Endothelial cell of umbilical vein (primary cell): ENCODE data around the gene FHOD3. TPM values are rescaled to one million over a fixed set of nuclear protein-coding genes. Genes with fewer than 3 reads are reported as not detected.

Experiments
- BruUV-seq: library from RNA; stranded (reverse); fragments of 400-500 nt; replicated peaks from 2 replicates; lab custom pipeline; 2021; lab: Mats Ljungman, UMichigan
- CTCF ChIA-PET: fragments of 300-600, 350-600 bp; sonication (Branson Sonifier 250); formaldehyde crosslinking; loops from one replicate; lab custom pipeline; 2021; ENCODE audit warnings: antibody characterized with exemption, inconsistent platforms; lab: Charles Lee
- POLR2A ChIA-PET: fragments of 300-600, 350-600 bp; sonication (Branson Sonifier 250); formaldehyde crosslinking; loops from one replicate; lab custom pipeline; 2021; ENCODE audit warnings: antibody characterized with exemption, inconsistent platforms; lab: Charles Lee
- DNase-seq: peaks from one replicate; pipeline ENCODE4 v3.0.0-alpha.2; 2011; ENCODE audit warnings: low read depth, low spot score
- FAIRE-seq: peaks from 2 replicates; lab custom pipeline; 2011; peaks lifted over from hg19 to GRCh38; lab: Jason Lieb, UNC
- H2AFZ ChIP-seq: 2 replicates; pipeline ENCODE4 v1.6.0; 2012; ENCODE audit warnings: low read depth, low read length, control low read depth, inconsistent platforms
- H3K27ac ChIP-seq: 2 replicates; pipeline ENCODE4 v1.5.1; 2011; ENCODE audit warnings: low read depth, mild to moderate bottlenecking, control low read depth, low read length, moderate library complexity; ENCODE audit not compliant: insufficient read depth
- H3K27me3 ChIP-seq, 2 experiments: 2 replicates each; pipeline versions ENCODE4 v1.6.0 to v1.6.1; 2011; ENCODE audit warnings: low read length in 2 of 2, mixed read lengths in 1 of 2; ENCODE audit not compliant: control insufficient read depth in 2 of 2, insufficient read depth in 2 of 2
- H3K36me3 ChIP-seq, 2 experiments: 2 replicates in 1 of 2; 3 replicates in 1 of 2; pipeline ENCODE4 v1.5.1; 2011; ENCODE audit warnings: low read length in 2 of 2, mild to moderate bottlenecking in 1 of 2, moderate library complexity in 1 of 2; ENCODE audit not compliant: control insufficient read depth in 2 of 2, insufficient read depth in 2 of 2; ENCODE audit errors: extremely low read depth in 1 of 2
- H3K4me1 ChIP-seq: 3 replicates; pipeline ENCODE4 v1.5.1; 2011; ENCODE audit warnings: mild to moderate bottlenecking, low read length; ENCODE audit not compliant: control insufficient read depth, insufficient read depth; ENCODE audit errors: extremely low read depth
- H3K4me2 ChIP-seq: 2 replicates; pipeline ENCODE4 v1.6.1; 2011; ENCODE audit warnings: low read length, control low read depth, mixed read lengths; ENCODE audit not compliant: insufficient read depth
- H3K4me3 ChIP-seq, 3 experiments: fragments of 200-600 bp in 1 of 3; sonication (generic), shearing (Covaris generic) in 1 of 3; replicated peaks in 1 of 3; 2 replicates each; pipeline ENCODE4 v1.5.1; 2011 to 2016; ENCODE audit warnings: control low read depth in 3 of 3, low read length in 3 of 3, mild to moderate bottlenecking in 2 of 3, inconsistent platforms in 1 of 3, low read depth in 1 of 3, moderate library complexity in 1 of 3; ENCODE audit not compliant: insufficient read depth in 1 of 3
- H3K79me2 ChIP-seq: 2 replicates; pipeline ENCODE4 v1.6.0; 2012; ENCODE audit warnings: low read length, inconsistent platforms; ENCODE audit not compliant: control insufficient read depth, insufficient read depth
- H3K9ac ChIP-seq: replicated peaks from 2 replicates; pipeline ENCODE3; 2011; ENCODE audit warnings: low read length, control low read depth; ENCODE audit not compliant: insufficient read depth; ENCODE audit errors: extremely low read depth
- H3K9me1 ChIP-seq: replicated peaks from 3 replicates; pipeline ENCODE4 v1.6.0; 2011; ENCODE audit warnings: mild to moderate bottlenecking, low read length; ENCODE audit not compliant: control insufficient read depth, insufficient read depth; ENCODE audit errors: extremely low read depth
- H3K9me3 ChIP-seq: replicated peaks from 2 replicates; pipeline ENCODE4 v1.5.1; 2012; ENCODE audit warnings: low read length, inconsistent platforms; ENCODE audit not compliant: control insufficient read depth, insufficient read depth
- H4K20me1 ChIP-seq: replicated peaks from 2 replicates; pipeline ENCODE3; 2011; ENCODE audit warnings: mild to moderate bottlenecking, low read length; ENCODE audit not compliant: control insufficient read depth, insufficient read depth; ENCODE audit errors: extremely low read depth
- EZH2 ChIP-seq: IDR thresholded peaks from 2 replicates; pipeline ENCODE4 v1.6.1; 2012; ENCODE audit warnings: borderline replicate concordance, low read depth, mild to moderate bottlenecking, moderate library complexity, low read length, inconsistent platforms; ENCODE audit not compliant: severe bottlenecking
- FOS ChIP-seq: IDR thresholded peaks from 2 replicates; pipeline ENCODE4 v1.6.1; 2011; ENCODE audit warnings: mild to moderate bottlenecking, low read length, moderate library complexity, borderline replicate concordance; ENCODE audit not compliant: insufficient read depth
- GATA2 ChIP-seq: IDR thresholded peaks from 2 replicates; pipeline ENCODE4 v1.7.0; 2011; ENCODE audit warnings: low read depth, mild to moderate bottlenecking, moderate library complexity, mixed read lengths, low read length; ENCODE audit not compliant: insufficient read length, insufficient read depth
- JUN ChIP-seq: IDR thresholded peaks from 2 replicates; pipeline ENCODE4 v1.6.1; 2011; ENCODE audit warnings: borderline replicate concordance, low read depth; ENCODE audit not compliant: insufficient read length, insufficient read depth
- MYC ChIP-seq: IDR thresholded peaks from one replicate; pipeline ENCODE4 v1.6.1; 2011; ENCODE audit warnings: mild to moderate bottlenecking, low read depth, low read length
- POLR2A ChIP-seq: IDR thresholded peaks from 2 replicates; pipeline ENCODE4 v1.6.1; 2012; ENCODE audit warnings: low read depth, mild to moderate bottlenecking, control low read depth, low read length
- POLR2AphosphoS5 ChIP-seq: IDR thresholded peaks from 2 replicates; pipeline ENCODE4 v1.6.1; 2012; ENCODE audit warnings: low read depth, mild to moderate bottlenecking, control low read depth, low read length, moderate library complexity; ENCODE audit not compliant: insufficient read depth
- dilution Hi-C: fragments of 300-500 bp; cut with MboI; formaldehyde crosslinking; loops from one replicate; pipeline ENCODE4 v1.15.0; 2019; ENCODE audit warnings: low sequenced_read_pairs; ENCODE audit not compliant: extremely low pct_ligation_motif_present
- intact Hi-C: fragments of 100-400 bp; cut with micrococcal nuclease; formaldehyde crosslinking; loops from one replicate; pipeline ENCODE4 v1.10.0; 2022
- polyA plus RNA-seq, 4 experiments: library from polyadenylated mRNA; depleted of rRNA in 3 of 4; stranded (reverse) in 3 of 4; unstranded in 1 of 4; fragments of >200 nt; gene quantifications; 2 replicates each; pipeline versions ENCODE4 v1.2.1 to v1.2.3, GENCODE V29; 2011 to 2012; ENCODE audit warnings: missing spikeins in 1 of 4
- total RNA-seq: library from RNA; stranded (reverse); gene quantifications from 2 replicates; pipeline ENCODE4 v1.2.3, GENCODE V29; 2021
- TF ChIP-seq, protein P1 (sequence below): IDR thresholded peaks from 2 replicates; pipeline ENCODE4 v1.6.1; 2011; ENCODE audit not compliant: insufficient read depth, insufficient read length
- TF ChIP-seq, protein P2 (sequence below), 2 donors: IDR thresholded peaks; 1 replicate in 1 of 2; 2 replicates in 1 of 2; pipeline ENCODE4 v1.5.1; 2011; ENCODE audit warnings: low read length in 2 of 2, mild to moderate bottlenecking in 2 of 2, moderate library complexity in 2 of 2, control low read depth in 1 of 2, inconsistent platforms in 1 of 2, low read depth in 1 of 2; ENCODE audit not compliant: insufficient read depth in 1 of 2; ENCODE audit errors: extremely low read depth in 1 of 2

FHOD3 gene
- total and polyA plus RNA-seq, 2 donors (not counting 3 experiments of a cell fraction or from before 2014, with no cell fraction given), result 0.06 to 1.5 TPM

DNA sequence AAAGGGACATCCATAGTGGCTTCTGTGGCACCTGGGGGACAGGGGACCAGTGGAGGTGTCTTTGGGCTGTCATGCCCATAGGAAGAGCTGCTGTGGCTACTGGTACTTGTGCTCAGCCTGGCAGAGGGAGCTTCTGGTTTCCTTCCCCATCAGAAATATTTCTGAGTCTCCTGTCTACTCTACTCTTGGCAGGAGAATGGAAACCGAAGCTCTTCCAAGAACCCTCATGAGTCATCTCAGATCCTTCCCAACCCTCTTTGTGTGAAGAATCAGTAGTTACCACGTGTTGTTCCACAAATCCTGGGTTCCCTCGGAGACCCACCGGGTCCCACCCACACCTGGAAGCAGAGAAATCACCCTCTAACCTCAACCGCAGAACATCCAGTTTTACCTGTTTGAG is 234.9 kb downstream of the FHOD3 start:
- Histone ChIP-seq H3K79me2 (no peaks in the 10 kb centered on the region), H3K9me1 (no peaks in the 10 kb centered on the region), H3K27me3 (no peaks in the 10 kb centered on the region), H3K27ac (no peak overlapping the region), H3K9ac (no peak overlapping the region), H3K9me3 (no peaks in the 10 kb centered on the region), H3K4me1 (no peaks in the 10 kb centered on the region), H3K4me2 (no peak overlapping the region), H3K36me3 (no peaks in the 10 kb centered on the region), H2AFZ (no peak overlapping the region), H3K4me3 (no peak overlapping the region), H4K20me1 (no peaks in the 10 kb centered on the region)
- no peak for FAIRE-seq
- intact Hi-C loops, result no loop called here
- TF ChIP-seq FOS (peak; percentile 9), GATA2 (no peak)
- no peak for DNase-seq
- dilution Hi-C loops, result no loop called here
- no TSS peak for BruUV-seq
- POLR2A ChIA-PET, result no interaction called here
- CTCF ChIA-PET, result no interaction called here

DNA sequence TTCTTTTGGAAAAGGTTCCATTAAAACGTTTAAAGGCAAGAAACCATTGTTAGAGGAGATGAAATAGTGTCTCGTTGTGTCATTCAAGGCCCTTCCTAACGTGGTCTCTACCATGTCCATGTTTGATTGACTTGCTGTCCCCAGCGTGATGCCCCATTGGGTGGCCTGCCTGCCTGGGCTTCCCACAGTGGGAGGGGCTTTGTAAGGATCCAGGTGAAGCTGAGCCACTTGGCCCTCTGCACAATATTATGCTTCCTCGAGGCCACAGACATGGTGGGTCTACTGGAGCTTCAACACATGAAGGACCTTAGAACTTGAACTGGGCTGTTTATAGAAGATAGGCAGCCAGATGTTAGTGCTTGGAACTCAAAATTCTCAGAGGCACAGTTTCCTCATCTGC is 235.3 kb downstream of the FHOD3 start:
- H3K27ac ChIP-seq, result no peak overlapping the region
- no TSS peak for BruUV-seq
- no peak for TF ChIP-seq JUN
- TF ChIP-seq POLR2AphosphoS5, result no peak
- TF ChIP-seq, protein P1, sequence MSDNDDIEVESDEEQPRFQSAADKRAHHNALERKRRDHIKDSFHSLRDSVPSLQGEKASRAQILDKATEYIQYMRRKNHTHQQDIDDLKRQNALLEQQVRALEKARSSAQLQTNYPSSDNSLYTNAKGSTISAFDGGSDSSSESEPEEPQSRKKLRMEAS, result no peak
- no peak for TF ChIP-seq EZH2
- TF ChIP-seq MYC, result no peak
- no peak for TF ChIP-seq POLR2A
- no peak for TF ChIP-seq GATA2
- TF ChIP-seq, protein P2, sequence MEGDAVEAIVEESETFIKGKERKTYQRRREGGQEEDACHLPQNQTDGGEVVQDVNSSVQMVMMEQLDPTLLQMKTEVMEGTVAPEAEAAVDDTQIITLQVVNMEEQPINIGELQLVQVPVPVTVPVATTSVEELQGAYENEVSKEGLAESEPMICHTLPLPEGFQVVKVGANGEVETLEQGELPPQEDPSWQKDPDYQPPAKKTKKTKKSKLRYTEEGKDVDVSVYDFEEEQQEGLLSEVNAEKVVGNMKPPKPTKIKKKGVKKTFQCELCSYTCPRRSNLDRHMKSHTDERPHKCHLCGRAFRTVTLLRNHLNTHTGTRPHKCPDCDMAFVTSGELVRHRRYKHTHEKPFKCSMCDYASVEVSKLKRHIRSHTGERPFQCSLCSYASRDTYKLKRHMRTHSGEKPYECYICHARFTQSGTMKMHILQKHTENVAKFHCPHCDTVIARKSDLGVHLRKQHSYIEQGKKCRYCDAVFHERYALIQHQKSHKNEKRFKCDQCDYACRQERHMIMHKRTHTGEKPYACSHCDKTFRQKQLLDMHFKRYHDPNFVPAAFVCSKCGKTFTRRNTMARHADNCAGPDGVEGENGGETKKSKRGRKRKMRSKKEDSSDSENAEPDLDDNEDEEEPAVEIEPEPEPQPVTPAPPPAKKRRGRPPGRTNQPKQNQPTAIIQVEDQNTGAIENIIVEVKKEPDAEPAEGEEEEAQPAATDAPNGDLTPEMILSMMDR (IDR thresholded peaks at IDR 0.05; ENCODE audit: extremely low read depth in 1 of 2, insufficient read depth in 1 of 2, low read depth in 1 of 2, low read length in 2 of 2), result no peak
- no peak for TF ChIP-seq FOS
- dilution Hi-C loops, result no loop called here
- no peaks in the 10 kb centered on the region for H3K79me2 ChIP-seq
- H3K4me2 ChIP-seq, result no peak overlapping the region
- FAIRE-seq, result no peak
- POLR2A ChIA-PET, result no interaction called here
- H3K36me3 ChIP-seq, result no peaks in the 10 kb centered on the region
- H4K20me1 ChIP-seq, result no peaks in the 10 kb centered on the region
- no peaks in the 10 kb centered on the region for H3K9me3 ChIP-seq
- H3K27me3 ChIP-seq, result no peaks in the 10 kb centered on the region
- no peaks in the 10 kb centered on the region for H3K4me1 ChIP-seq
- CTCF ChIA-PET, result no interaction called here
- no peaks in the 10 kb centered on the region for H3K9me1 ChIP-seq
- no peak overlapping the region for H2AFZ ChIP-seq
- no peak overlapping the region for H3K4me3 ChIP-seq
- DNase-seq, result no peak
- intact Hi-C loops, result no loop called here
- no peak overlapping the region for H3K9ac ChIP-seq
